Stimulated activated naive CD8-positive, alpha-beta T cell treated with anti-CD3 and anti-CD28 coated beads, Interleukin-15, Interleukin-2, amounts not matched to agents 100 ng/mL and 50 ng/mL, for 24 hours (primary cell): Measurements from ENCODE around the gene OR5B3.

Experiments
- H3K27ac Mint-ChIP-seq: one replicate; pipeline ENCODE4 v1.8.0; 2021; ENCODE audit warnings: mild to moderate bottlenecking, mixed read lengths
- H3K27me3 Mint-ChIP-seq: one replicate; pipeline ENCODE4 v1.8.0; 2021; ENCODE audit warnings: mixed read lengths
- H3K36me3 Mint-ChIP-seq: one replicate; pipeline ENCODE4 v1.8.0; 2021; ENCODE audit warnings: low read depth, mixed read lengths
- H3K4me1 Mint-ChIP-seq: one replicate; pipeline ENCODE4 v1.8.0; 2021; ENCODE audit warnings: low read depth, mixed read lengths
- H3K4me3 Mint-ChIP-seq: one replicate; pipeline ENCODE4 v1.8.0; 2021; ENCODE audit warnings: mild to moderate bottlenecking, mixed read lengths
- H3K9me3 Mint-ChIP-seq: one replicate; pipeline ENCODE4 v1.8.0; 2021; ENCODE audit warnings: mixed read lengths

Gene OR5B3

DNA sequence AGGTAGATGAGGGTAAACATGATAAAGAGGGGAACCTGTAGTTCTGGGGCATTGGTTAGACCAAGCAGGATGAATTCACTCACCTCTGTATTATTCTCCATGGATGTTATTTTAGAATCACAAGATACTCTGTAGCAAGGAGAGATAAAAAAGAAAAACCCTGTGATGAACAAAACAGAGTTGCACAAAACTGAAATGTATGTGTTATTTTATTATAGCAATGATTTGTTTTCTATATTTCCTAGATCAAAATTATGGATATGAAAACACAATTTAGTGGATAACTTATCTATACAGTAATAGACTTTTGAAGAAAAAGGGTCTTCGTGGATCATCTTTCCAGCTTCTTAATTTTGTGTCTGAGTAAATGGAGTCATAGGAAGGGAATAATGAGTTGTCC lies 47.7 kb downstream of the OR5B3 start, which contains the start of gene OR5B17:
Gene OR5B17 (minus strand): TSS at position 101 of the 400 bp plus-strand sequence. CDS start 0 bp downstream, at position 101.
- Mint-ChIP-seq H3K4me3 (no peak within 1 kb of the TSS), H3K27me3 (peaks cover 4% of the 10 kb centered on the region), H3K36me3 (no peaks in the 10 kb centered on the region), H3K4me1 (no peaks in the 10 kb centered on the region), H3K27ac (no peak within 1 kb of the TSS), H3K9me3 (no peaks in the 10 kb centered on the region)

DNA sequence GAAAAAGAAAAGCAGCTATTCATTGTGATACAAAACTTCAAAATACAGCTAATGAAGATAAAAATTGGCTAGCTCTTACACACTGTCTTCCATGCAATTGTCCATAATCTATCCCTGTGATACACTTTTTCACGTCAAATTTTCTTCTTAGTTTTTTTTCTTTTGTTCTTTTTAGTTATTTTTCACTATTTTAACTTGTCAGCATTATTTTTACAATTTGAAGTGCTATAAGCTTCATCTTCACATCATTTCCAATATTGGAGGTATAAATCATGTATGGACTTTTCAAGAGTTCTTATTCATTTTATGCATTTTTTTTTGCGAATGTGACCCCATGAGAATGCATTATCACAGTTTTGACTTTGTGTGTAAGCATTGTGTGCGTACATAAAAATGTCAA lies 51.9 kb downstream of the OR5B3 start:
- no peaks in the 10 kb centered on the region for H3K4me1 Mint-ChIP-seq
- peaks cover 11% of the 10 kb centered on the region for H3K27me3 Mint-ChIP-seq
- no peaks in the 10 kb centered on the region for H3K36me3 Mint-ChIP-seq
- no peak overlapping the region for H3K27ac Mint-ChIP-seq
- no peaks in the 10 kb centered on the region for H3K9me3 Mint-ChIP-seq
- H3K4me3 Mint-ChIP-seq, result no peak overlapping the region
